ENCODE data around the gene MRPS16.

DNA sequence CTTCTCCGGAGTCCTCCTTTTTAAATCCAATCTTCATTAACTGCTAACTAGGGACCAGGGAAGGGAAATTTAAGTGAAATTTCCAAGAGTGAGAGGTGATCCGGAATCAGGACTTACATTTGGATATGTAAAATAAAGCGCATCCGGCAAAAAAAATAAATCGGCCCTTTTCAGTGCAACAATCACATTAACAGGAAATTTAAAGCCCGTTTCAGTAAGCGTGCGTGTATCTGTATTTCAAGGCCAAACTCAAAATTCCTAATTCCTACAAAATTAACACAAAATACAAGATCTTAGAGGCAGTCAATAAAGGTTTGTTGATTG, 6.2 kb downstream of the MRPS16 start:
- TF ChIP-seq, protein P1, sequence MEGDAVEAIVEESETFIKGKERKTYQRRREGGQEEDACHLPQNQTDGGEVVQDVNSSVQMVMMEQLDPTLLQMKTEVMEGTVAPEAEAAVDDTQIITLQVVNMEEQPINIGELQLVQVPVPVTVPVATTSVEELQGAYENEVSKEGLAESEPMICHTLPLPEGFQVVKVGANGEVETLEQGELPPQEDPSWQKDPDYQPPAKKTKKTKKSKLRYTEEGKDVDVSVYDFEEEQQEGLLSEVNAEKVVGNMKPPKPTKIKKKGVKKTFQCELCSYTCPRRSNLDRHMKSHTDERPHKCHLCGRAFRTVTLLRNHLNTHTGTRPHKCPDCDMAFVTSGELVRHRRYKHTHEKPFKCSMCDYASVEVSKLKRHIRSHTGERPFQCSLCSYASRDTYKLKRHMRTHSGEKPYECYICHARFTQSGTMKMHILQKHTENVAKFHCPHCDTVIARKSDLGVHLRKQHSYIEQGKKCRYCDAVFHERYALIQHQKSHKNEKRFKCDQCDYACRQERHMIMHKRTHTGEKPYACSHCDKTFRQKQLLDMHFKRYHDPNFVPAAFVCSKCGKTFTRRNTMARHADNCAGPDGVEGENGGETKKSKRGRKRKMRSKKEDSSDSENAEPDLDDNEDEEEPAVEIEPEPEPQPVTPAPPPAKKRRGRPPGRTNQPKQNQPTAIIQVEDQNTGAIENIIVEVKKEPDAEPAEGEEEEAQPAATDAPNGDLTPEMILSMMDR (conservative IDR thresholded peaks at IDR 0.05 in 1 of 2, IDR thresholded peaks at IDR 0.05 in 1 of 2; ENCODE audit: extremely low read depth in 1 of 2, insufficient read depth in 1 of 2, low read depth in 1 of 2, low read length in 2 of 2): no peak
- TF ChIP-seq EZH2 (IDR thresholded peaks at IDR 0.05; ENCODE audit: borderline replicate concordance, low read length): no peak
